Measurements from ENCODE around the gene SPRED2.

The SPRED2 gene

DNA sequence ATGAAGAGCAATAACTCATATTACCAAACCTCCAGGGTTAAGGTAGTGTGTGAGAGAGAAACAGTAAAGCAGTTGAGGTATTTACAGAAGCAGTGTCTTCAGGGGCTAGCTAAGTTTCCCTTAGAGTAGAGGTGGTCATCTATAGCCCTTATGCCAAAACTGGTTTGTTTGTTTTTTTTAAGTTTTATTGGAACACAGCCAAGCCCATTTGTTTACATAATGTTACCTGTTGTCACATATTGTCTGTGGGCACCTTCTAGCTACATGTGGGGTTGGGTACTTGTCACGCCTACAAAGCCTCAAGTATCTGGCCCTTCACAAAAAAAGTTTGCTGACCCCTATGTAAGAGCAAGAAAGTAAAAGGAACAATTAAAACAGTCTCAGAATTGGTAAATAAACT, 165.4 kb downstream of the SPRED2 start:
- DNase-seq: no peak

DNA sequence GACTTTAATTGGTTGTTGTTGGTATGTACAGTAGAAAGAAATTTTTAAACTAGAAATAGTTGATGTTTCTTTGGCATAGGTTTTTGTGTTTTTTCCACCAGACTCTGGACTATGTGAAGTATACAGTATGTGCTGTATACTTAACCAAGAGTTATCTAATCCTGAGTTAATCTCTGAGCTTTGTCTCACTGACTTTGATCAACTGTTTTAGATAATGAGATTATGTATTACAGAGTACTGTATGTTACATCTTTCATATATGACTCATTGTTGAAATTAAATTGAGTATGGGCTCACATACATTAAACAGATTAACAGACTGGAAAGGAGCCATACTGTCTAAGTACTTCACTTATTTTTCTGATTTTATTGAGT, 166.7 kb downstream of the SPRED2 start:
- DNase-seq: no peak

DNA sequence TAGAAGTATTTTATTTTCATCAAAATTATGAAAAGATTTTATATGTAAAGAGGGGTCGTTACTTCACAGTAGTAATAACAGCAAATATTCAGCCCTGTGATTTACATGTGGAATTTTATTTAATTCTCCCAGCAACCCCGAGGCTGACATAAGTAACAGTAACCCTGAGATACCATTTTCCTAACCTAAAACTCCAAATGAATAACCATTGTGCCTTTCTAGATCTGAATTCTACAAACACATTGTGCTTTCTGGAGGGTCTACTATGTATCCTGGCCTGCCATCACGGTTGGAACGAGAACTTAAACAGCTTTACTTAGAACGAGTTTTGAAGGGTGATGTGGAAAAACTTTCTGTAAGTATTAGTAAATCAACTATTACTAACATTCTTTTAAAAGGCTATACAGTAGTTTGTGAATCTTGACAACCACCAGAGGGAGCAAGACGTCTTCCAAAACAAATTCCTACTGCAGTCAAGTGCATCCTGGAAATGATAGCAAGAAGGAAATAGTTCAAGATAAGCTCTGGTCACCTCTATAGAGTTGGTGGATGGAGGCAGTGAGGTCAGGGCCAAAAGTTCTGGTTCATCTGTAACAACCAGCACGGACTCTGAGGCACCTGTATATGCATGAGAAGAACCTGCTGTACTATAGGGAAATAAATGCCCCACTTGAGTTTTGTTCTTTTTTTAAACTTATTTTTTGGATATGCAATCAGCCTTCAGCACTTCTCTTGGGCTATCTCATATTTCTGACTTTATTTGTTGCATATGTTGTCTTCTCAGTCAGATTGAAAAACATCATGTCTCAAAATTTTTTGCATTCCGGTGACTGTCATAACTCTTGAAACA, 167.4 kb downstream of the SPRED2 start:
- no peak for DNase-seq

GRCh38 chr2:65263986-65264385, 168.4 kb downstream of the SPRED2 start:
- no peak for DNase-seq

GRCh38 chr2:65263262-65263661, 169.1 kb downstream of the SPRED2 start:
- no peak for DNase-seq

GRCh38 chr2:65261676-65262075, 170.7 kb downstream of the SPRED2 start:
- DNase-seq: no peak

Measured in cortex of kidney (tissue), 1 donor.